Raji (cell line): Measurements from ENCODE around the gene LRRTM4.

Experiments
- POLR2A ChIP-seq: IDR thresholded peaks from 2 replicates; pipeline ENCODE4 v1.6.1; 2011; ENCODE audit warnings: low read depth, low read length, control low read depth; ENCODE audit not compliant: insufficient read depth

The LRRTM4 gene

GRCh38 chr2:77507657-77508056 lies 14.5 kb downstream of the LRRTM4 start:
- no peak for TF ChIP-seq POLR2A

DNA sequence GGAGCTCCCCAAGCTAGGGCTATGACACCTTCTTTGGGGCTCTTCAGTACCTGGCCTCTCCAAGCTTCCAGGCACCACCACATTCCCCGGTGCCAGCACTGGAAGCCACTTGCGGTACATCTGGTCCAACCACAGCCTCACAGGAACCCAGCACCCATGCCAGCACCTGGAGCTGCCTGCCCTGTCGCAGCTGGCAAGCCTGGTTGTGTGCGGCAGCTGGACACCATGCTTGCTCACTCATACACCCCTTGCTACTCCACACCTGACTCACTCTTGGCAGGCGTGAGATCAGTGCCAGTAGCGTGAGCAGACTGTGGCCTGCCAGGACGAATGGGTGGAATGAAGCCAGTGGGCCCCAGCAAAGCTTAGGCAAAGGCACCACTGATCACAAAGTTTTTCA lies 34.0 kb downstream of the LRRTM4 start:
- no peak for TF ChIP-seq POLR2A

DNA sequence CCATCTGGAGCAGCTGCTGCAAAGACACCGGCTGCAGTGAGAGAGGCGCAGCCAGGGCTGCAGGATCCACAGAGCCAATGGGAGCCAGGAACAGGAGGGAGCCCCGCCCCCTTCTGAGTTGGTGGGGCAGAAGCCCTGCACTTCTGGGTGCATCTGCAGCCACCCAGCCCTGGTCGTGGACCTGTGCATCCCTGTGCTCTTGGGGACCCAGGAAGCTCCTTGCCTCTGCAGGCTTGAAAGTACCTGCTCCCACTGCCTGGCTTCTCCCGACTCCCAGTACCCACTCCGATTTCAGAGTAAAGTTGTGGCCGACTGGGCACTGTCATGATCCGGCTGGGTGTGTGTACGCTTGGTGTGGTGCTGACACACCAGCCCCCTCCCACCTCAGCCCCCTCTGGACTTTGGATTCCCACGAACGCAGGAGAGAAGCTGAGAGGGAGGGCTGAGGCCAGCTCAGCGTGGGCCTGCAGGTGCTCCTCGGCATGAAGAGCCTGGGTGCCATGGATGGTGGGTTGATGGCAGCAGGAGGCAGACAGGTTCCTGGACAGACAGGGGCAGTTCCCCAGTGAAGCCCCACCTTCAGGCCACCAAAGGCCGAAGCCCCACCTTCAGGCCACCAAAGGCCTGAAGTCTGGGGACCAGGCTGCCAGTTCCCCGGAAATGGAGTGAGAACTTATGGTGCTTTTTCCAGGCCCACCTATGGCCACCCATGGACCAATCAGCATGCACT lies 34.9 kb downstream of the LRRTM4 start:
- no peak for TF ChIP-seq POLR2A

DNA sequence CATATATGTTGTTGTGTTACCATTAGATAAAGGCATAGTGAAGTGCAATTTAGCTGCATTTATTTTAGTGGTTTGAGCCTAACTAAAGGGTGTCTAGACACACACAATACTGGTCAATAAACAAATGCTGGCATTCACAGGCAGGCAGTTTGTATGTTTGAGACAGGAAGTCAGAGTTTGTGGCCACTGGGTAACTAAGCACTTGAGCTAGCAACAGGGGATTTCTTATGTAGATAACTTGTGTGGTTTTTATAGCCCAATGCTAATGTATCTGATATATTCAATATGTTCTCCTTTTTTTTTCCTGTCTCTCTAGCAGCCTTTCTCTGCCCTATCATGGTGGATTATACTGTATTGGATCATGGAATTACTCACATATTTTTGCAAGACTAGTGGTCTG lies 38.1 kb downstream of the LRRTM4 start:
- TF ChIP-seq POLR2A = no peak

DNA sequence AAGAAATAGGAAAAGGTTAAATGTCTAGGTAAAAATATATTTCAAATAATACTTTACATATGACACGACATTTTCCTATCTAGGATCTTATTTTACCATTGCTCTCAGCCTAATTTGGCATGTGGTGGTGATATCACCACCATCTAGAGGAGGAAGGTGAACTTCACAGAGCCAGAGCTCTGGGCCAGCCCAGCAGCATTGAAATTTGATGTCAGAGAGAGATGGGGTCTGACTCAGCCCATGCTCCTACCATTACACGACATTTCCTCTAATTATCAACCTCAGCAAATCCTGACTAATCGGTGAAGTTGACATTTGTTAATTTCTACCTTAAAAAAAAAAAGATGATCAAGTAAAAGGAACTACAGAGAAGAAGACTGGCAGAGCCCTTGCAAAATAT lies 42.3 kb downstream of the LRRTM4 start:
- no peak for TF ChIP-seq POLR2A

GRCh38 chr2:77479395-77479794 lies 42.8 kb downstream of the LRRTM4 start:
- no peak for TF ChIP-seq POLR2A

- no peak for TF ChIP-seq POLR2A
These were observed 52.1 kb downstream of the LRRTM4 start for GRCh38 chr2:77470096-77470495.

DNA sequence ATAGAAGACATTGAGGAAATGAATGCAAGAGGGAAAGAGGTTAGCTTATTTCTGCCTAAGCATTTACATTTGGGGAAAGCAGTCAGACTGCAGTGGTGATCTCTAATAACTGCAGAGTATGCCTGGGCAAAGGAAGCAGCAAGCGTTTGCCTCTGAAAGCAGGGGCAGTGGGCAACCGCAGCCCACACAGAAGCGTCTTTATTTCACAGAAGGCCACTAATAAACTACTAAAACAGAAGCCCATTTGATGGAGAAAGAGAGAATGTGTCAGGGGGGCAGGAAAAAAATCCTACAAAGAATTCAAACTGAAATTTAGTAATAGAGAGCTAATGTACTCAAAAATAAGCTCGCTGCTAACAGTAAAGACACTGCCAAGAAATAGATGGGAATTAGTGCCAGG lies 53.1 kb downstream of the LRRTM4 start:
- TF ChIP-seq POLR2A = no peak

DNA sequence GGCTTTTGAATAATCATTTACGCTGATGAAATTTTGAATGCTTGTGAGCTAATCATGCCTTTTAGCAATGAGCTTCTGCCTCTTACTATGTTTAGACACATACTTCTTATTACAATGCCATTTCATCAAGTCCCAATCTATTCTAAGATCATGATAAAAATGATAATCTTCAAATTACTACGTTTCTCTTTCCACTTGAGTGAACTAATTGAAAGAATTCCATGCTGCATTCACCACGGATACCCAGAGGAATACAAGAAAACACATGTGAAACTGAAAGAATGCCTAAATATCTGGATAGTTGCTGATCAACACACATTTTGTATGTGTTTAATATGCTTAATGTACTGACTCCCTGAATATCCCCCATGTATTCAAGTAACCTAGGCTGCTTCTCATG lies 62.3 kb downstream of the LRRTM4 start:
- TF ChIP-seq POLR2A = no peak

DNA sequence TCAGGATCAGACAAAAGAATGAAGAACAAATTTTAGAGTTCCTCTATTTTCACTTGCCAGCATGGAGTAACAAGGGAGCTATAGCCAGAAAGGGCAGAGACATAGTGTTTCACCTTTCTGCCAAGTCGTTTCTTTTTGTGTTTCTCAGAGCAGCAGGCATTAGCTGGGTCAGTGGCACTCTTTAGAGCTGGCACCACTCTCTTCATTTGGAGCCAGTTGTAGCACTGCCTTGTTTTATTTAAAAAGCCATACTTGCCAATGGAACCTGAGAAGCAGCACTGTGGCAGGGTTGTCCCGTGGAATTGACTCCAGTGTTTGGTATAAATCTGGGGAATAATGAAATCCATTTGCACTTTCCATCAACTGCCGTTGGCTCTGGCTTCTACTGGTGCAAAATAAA lies 64.0 kb downstream of the LRRTM4 start:
- TF ChIP-seq POLR2A = no peak

- no peak for TF ChIP-seq POLR2A
These were observed 64.5 kb downstream of the LRRTM4 start for GRCh38 chr2:77457665-77458064.

GRCh38 chr2:77443076-77443475 lies 79.1 kb downstream of the LRRTM4 start:
- TF ChIP-seq POLR2A = no peak

GRCh38 chr2:77434880-77435279 lies 87.3 kb downstream of the LRRTM4 start:
- TF ChIP-seq POLR2A = no peak

GRCh38 chr2:77428946-77429345 lies 93.2 kb downstream of the LRRTM4 start:
- no peak for TF ChIP-seq POLR2A

GRCh38 chr2:77421971-77422370 lies 100.2 kb downstream of the LRRTM4 start:
- TF ChIP-seq POLR2A = no peak

DNA sequence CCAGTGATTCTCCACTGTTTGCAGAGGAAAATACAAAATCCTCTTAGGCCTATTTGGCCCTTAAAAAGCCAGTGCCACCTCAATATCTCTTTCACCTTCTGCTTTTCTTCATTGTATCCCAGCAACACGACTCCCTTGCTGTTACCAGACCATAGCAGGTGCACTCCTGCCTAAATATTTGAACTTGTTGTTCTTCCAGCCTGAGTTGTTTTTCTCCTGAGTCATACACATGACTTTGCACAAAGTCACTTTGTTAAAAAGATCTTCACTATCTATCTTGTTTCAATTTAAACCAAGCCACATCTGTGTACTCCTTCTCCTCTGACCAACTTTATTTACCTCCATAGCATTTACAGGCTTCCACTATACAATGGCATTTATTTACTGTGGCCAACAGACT lies 103.6 kb downstream of the LRRTM4 start:
- no peak for TF ChIP-seq POLR2A

GRCh38 chr2:77404189-77404588 lies 118.0 kb downstream of the LRRTM4 start:
- TF ChIP-seq POLR2A = no peak

DNA sequence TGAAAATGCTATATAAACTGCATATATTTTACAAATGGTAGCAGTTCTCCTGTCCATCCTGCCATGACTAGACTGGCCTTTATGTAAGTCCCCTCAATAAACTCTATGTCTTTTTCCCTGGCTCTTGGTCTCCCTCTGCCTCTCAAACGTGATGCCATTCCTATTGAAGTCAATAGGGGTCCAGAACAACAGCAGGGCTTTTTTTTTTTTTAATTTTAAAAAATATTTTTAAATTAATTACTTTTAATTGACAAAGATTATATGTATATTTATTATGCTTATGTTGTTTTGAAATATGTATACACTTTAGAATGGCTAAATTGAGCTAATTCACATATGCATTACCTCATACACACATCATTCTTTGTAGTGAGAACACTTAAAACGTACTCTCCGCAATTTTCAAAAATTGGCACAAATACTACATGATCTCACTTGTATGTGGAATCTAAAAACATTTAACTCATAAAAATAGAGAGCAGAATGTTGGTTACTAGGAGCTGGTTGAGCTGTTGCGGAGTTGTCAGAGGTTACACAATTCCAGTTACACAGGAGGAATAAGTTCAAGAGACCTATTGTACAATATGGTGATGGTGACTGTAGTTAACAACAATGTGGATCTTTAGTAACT lies 123.1 kb downstream of the LRRTM4 start:
- no peak for TF ChIP-seq POLR2A

- no peak for TF ChIP-seq POLR2A
These were observed 124.4 kb downstream of the LRRTM4 start for GRCh38 chr2:77397763-77398162.
